HFF-Myc (cell line): ENCODE measurements around the gene KRT80.

Experiments used
- DNase-seq: peaks from one replicate; pipeline ENCODE4 v3.0.0-alpha.2; 2011; ENCODE audit warnings: low read depth; ENCODE audit errors: extremely low read depth
- H3K4me3 ChIP-seq: replicated peaks from 2 replicates; pipeline ENCODE4 v1.5.1; 2011; ENCODE audit warnings: low read depth, mild to moderate bottlenecking, control low read depth, low read length
- CTCF ChIP-seq: IDR thresholded peaks from 2 replicates; pipeline ENCODE4 v1.5.1; 2012; ENCODE audit warnings: mild to moderate bottlenecking, low read depth, low read length, control low read depth; ENCODE audit errors: missing control alignments

KRT80 gene

GRCh38 chr12:52228366-52228765 is 36.6 kb upstream of the KRT80 start:
- TF ChIP-seq CTCF: no peak
- H3K4me3 ChIP-seq: no peak overlapping the region
- DNase-seq: no peak

- no peak overlapping the region for H3K4me3 ChIP-seq
- TF ChIP-seq CTCF: no peak
- no peak for DNase-seq
Observed at GRCh38 chr12:52227606-52228166, 35.9 kb upstream of the KRT80 start.

GRCh38 chr12:52226446-52226845 is 34.6 kb upstream of the KRT80 start:
- TF ChIP-seq CTCF: no peak

GRCh38 chr12:52225752-52226151 is 33.9 kb upstream of the KRT80 start:
- TF ChIP-seq CTCF: no peak
- no peak overlapping the region for H3K4me3 ChIP-seq
- DNase-seq: no peak

More at GRCh38 chr12:52226446-52226845, 34.6 kb upstream of the KRT80 start:
- H3K4me3 ChIP-seq: no peak overlapping the region
- no peak for DNase-seq

- TF ChIP-seq CTCF: no peak
- DNase-seq: no peak
- H3K4me3 ChIP-seq: no peak overlapping the region
Observed at GRCh38 chr12:52224151-52224550, 32.3 kb upstream of the KRT80 start.

GRCh38 chr12:52223406-52224039 is 31.7 kb upstream of the KRT80 start:
- no peak overlapping the region for H3K4me3 ChIP-seq
- DNase-seq: no peak
- TF ChIP-seq CTCF: no peak

GRCh38 chr12:52222692-52223091 is 30.9 kb upstream of the KRT80 start:
- DNase-seq: no peak
- no peak for TF ChIP-seq CTCF
- H3K4me3 ChIP-seq: no peak overlapping the region
